HUDEP-2 (cell line): Measurements from ENCODE around the gene RAET1E.
"Not testable (repeated sequence)": the region's sequence is repeated elsewhere in the genome, so short reads cannot be mapped to it uniquely, and the experiment has no call there.

Experiments
- DNase-seq, 76 experiments: peaks; one replicate each; lab custom pipeline; 2025; ENCODE audit not compliant: unreplicated experiment in 76 of 76; lab: John Stamatoyannopoulos, UW

RAET1E gene, protein sequence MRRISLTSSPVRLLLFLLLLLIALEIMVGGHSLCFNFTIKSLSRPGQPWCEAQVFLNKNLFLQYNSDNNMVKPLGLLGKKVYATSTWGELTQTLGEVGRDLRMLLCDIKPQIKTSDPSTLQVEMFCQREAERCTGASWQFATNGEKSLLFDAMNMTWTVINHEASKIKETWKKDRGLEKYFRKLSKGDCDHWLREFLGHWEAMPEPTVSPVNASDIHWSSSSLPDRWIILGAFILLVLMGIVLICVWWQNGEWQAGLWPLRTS

DNA sequence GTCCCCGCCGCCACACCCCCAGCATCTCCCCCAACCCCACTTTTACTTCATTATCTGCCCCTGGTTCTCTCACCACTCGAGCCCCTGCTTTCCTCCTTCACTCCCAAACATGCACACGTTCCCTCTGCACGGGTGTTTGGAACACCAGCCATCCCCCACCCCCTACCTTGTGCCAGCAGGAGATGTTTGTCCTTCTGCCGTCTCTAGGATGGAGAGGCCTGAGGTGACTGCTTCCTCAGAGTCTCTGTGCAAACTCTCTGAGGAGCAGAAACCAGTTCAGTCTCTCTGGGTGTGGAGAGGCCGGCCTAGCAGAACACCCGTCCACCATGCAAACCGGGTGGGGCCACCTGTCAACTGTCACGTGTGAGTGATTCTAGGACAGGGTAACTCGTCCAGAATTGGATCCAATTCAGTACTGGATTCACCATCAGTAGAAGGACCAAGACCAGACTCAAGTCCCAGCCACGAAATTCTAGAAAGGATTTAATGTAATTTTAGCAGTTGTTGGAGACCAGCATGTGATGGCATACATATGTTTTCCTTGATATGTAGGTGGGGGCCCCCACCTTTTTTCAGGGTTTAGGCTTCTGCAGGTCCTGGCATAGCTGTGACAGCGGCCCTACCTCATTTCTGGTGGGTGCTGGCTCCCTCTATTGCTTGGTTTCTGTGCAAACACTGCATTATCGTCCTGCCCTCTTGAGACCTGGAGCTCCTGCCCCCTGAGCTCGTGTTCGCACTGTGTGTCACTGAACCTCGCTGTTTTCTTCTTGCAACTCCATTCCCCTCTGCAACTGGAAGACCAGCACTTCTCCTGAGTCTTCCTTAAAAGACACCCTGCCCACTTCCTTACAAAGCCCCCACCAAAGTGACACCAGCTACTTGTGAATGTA is at the start of gene RAET1E:
RAET1E (minus strand) TSS at position 259 of the 890 bp plus-strand sequence. CDS start 7,212 bp downstream, outside the sequence.
- DNase-seq, result peak in 1 of 76 experiments; percentile 42

GRCh38 chr6:149947533-149947932 is 49.6 kb upstream of the RAET1E start:
- DNase-seq, result not testable (repeated sequence)

DNA sequence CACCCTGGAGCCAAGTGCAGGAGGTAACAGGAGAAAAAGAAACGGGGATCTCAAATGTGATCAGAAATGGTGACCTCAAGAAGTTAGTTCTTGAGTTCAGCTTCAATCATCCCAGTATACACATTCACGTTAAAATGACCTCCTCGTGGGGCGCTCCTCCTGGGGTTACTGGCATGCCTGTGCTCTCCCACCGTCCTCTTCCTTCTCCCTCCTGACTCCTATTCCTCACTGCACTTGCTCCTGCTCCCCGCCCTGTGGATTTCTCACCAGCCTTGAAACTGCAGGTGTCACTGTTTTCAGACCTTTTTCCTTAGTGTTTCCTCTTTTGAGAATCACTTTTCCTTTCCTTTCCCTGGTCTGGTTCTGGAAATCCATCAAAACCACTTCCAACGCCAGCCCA is 48.7 kb upstream of the RAET1E start:
- DNase-seq, result not testable (repeated sequence)

GRCh38 chr6:149945276-149945675 is 47.4 kb upstream of the RAET1E start:
- DNase-seq, result not testable (repeated sequence)

- DNase-seq, result not testable (repeated sequence)
Observed at GRCh38 chr6:149943321-149943720, 45.4 kb upstream of the RAET1E start.

DNA sequence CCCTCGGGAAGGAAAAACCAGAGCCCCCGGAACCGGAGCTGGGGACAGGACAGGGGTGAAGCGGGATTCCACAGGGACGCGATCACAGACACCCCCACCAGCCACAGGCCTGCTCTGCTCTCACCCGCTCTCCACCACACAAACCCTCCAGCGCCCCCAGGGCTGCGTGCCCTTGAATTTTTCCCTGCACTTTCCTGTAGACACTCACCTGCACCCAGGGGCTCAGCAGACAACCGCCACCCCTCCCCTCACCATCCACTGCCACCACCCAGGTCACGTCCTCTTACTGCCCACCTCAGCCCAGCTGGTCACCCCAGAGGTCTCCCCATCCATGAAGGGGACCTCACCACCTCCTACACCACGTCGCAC is 44.5 kb upstream of the RAET1E start:
- DNase-seq, result no peak

- peak in 62 of 76 experiments; percentile 20 to 84 (median 64) for DNase-seq
Observed at GRCh38 chr6:149941583-149942460, 43.9 kb upstream of the RAET1E start, which contains the start of gene ULBP2. ULBP2 (plus strand) TSS chr6:149942014; CDS start chr6:149942073, 59 bp downstream.

DNA sequence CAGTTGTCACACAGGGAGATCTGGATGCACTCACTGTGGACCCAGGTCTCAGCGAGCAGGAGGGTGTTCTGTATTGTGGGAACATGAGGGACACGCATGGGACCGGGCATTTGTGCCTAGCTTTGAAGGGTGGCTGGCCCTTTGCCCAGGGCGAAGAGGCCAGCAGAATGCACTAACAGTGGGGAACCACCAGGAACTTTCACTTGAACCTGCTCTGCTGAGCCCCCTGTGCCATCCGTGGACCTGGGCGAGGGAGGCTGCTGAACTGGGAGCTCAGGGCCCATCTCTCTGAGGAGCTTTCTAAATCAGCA is 42.7 kb upstream of the RAET1E start:
- DNase-seq, result no peak

DNA sequence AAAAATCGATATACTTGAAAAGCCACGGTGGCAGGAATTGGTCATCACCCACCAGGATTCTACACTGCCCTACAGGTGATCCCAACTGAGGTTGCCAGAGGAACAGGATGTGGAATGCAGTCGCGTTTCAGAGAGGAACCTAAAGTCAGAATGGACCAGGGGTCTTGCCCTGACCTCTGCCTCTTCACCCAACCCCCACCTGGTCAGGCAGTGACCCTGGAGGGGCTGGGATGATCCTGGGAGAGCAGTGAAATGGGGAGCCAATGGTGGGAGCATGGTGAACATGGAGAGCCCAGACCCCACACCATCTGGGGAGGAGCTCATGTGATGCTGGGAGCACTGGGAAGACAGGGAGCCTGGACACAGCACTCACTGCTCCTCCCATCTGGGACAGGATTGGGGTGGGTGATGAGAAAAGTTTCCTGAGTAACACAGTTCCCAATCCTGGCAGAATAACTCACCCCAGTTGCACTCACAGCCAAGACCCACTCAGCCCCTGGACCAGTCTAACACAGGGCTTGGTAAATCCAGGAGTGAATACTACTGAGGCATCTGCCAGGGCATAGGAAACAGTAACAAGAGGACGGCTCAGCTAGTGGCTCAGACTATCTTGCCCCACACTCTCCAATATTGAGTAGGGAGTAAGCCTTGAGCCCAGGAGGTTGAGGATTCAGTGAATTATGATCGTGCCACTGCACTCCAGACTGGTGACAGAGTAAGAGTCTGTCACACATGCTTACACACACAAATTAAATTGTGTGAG is 42.2 kb upstream of the RAET1E start:
- no peak for DNase-seq

DNA sequence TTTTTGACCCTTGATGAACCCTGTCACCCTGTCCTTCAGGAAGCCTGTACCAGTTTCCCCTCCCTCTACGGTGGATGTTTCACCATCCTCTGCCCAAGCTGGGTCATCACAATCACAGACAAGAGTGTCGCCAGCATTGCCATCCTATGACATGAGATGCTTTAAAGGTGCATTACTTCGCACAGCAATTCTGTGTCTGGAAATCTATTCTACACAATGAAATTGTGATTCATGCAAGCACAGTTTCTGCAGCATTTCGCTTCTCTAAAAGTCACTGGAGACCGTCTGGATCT is 41.4 kb upstream of the RAET1E start:
- DNase-seq, result no peak

DNA sequence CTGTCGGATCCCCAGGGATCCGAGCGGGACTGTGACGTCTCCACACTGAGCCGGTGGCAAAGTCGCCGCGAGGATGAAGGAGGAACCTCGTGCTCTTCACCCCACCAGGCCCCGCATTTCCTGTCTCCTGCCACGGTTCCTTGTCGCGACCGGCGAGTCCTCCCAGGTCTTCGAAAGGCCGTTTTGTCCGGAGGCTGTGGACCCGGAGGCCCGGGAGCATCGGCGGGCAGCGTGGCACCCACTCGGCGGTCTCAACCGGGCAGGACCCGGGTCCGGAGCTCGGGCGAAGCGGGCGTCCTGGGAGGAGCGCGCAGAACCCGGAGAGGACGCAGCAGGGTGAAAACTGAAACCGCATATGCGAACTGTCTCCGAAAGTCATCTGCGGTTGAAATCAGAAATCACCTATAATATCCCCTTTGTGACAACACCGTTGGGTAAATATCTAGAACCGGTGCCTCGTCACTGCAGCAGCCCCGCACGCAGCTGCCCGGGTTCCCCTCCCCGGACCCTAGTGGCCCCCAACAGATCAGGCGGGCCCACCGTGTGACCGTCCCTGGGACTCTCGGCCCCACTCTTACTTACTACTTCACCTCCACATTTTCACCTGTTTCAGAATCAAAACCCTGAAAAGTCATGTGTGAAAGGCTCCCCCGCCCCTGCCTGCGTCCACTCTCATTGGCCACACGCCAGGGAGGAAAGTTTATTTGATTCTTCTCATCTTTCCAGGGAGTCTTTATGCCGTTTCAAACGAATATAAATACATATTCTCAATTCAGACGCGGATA is 40.9 kb upstream of the RAET1E start:
- DNase-seq, result no peak

DNA sequence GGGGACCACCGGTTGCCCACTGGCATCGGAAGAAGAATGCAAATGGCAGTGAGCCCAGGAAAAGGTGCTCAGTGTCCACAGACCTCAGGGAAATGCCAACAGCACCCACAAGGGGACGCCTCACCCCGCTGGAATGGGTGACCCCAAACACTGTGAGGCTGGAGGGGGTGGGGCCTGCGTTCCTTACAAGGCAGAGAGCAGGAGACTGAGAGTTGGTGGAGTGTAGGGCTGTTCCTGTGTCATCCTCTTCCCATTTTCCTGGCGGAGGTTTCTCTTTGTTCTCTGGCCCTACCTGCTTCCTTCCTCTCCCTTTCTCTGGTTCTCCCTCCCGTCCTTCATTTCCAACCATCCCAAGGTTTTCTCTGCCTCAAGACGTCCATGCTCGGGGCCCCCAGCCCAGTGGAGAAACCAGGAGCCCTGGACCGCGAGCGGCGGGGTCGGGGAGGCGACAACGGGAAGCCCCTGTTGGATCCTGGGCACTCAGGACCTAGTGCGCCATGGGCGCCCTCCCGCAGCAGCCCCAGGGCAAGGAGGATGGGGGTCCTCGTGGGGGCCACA is 40.2 kb upstream of the RAET1E start:
- not testable (repeated sequence) for DNase-seq

DNA sequence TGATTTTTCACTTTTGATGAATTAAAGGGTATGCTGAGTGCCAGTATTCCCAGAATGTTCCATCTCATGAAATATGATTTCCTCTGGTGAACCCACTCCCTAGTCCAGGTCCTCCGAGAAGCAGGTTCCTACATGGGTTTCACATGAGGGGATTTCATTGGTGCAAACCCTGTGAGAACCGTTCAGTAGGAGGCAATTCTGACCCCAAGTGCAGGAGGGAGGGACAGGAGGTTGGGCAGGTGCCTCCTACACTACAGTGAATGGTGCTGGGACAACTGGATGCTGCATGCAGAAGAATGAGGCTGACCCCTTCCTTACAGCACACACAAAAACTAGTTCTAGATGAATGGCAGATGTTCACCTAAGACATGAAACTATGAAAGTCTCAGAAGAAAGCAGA is 38.8 kb upstream of the RAET1E start:
- no peak for DNase-seq

- DNase-seq, result no peak
Observed at GRCh38 chr6:149935668-149936067, 37.8 kb upstream of the RAET1E start.

DNA sequence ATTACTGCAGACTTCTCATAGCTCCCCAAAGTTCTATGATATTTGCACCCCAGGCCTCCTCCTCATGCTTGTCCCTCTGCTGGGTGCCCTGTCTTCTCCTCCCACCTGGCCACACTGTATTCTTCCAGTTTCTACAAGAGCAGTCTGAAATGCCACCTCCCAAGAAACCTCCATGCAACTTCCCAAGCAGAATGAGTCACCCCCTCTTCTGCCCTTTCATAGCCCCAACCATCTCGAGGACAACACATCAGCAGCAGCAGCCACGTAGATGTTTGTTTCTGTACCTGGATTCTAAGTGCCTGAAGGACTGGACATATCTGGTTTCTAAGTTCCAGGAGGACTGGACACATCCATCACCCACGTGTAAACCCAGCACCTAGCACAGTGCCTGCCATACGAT is 37.3 kb upstream of the RAET1E start:
- DNase-seq, result peak in 1 of 76 experiments; percentile 38

DNA sequence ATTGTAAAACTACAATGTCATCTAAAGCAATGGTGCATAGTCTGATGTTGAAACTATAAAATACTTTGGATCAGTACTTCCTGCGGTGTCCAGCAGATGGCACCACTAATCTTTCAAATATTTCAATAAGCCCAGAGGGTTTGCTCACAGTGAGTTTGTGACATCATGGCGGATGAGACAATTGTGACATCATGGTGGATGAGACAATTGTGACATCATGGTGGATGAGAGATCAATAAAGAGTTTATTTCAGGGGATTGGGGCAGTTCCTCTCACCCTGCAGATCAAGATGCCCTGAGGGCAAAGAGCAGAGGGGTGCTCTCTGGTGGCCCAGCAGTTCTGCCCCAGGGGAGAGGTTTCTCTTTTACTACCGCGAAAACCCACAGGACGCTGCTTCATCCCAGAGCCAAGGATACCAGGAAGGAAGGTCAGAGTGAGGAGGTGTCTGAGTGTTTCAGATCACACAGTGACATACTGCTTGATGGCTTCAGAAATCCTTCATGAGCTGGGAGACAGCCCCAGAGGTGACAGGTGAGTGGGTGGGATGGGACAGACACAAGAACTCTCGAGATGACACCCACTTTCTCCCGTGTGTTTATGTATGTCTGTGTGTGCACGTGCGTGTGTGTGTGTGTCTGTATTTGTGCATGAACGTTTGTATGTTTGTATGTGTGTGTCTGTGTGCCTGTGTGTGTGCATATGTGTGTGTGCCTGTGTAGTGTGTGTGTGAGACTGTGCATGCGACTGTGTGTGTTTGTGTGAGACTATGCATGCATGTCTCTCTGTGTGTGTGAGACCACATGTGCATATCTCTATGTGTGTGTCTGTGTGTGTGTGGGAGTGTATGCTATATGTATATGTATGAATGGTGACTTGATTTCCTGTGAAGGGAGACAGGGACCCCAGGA is 36.6 kb upstream of the RAET1E start:
- DNase-seq, result peak in 53 of 76 experiments; percentile 12 to 73 (median 46)

DNA sequence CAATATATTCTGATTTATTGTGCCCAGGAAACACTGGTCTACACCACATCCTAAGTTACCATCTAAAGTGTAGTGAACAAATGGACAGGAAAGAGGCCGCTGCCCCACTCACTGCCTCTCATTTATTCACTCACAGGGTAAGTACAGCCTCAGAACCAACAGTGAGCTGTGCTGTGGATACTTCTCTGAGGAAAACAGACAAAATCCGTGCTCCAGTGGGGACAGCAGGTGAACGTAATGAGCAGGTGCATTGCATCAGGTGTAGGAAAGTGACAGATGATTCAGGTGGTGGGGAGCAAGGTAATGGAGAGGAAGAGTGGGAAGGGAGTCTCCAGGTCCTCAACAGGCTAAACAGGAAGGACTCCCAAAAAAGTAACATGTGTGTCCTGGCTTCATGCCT is 35.5 kb upstream of the RAET1E start:
- DNase-seq, result no peak

DNA sequence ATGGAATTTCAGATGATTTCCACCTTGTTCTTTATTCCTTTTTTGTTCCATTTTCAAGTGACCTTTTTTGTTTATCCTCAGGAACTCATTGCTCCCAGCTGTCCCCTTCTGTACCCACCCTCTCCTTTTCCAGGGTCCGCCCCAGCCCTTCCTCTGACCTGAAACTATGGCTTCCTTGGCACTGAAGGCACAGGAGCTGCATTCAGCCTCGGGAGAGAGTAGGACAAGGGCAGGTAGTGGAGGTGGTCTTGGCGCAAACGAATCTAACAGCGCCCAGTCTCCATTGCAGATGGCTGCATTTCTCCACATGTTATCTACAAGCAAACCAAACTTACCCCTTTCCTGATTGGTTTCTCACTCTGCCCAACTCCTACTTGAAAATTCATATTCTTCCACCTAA is 35.1 kb upstream of the RAET1E start:
- no peak for DNase-seq
